ENCODE data around the gene MT1M. TPM values are rescaled to one million over a fixed set of nuclear protein-coding genes. Genes with fewer than 3 reads are reported as not detected.
A peak's percentile ranks its signal among the peaks of the same experiment; 100 is the strongest.
"Not testable (repeated sequence)": the region's sequence is repeated elsewhere in the genome, so short reads cannot be mapped to it uniquely, and the experiment has no call there.

MT1M gene
- total RNA-seq, 4 donors from 2014 or later = 5.3 to 10.0 (median 7.3) TPM; not detected in 1

- Histone ChIP-seq H3K27me3 (peaks cover 12 to 18% (median 14%) of the 10 kb centered on the region in 3 donors), H3K4me3 (peak overlapping the region in 3 of 4 donors; percentile 42 to 61 (median 55)), H3K27ac (peak overlapping the region in 1 of 4 donors; percentile 49), H3K36me3 (no peaks in the 10 kb centered on the region), H3K9me3 (no peaks in the 10 kb centered on the region), H3K4me1 (peaks cover 0 to 7% of the 10 kb centered on the region in 2 donors)
- no peak for DNase-seq
- intact Hi-C loops (cut with DNase I; ENCODE audit: low total_unique reads) (no loop called here), in situ Hi-C loops (cut with MboI; ENCODE audit: low sequenced_read_pairs in 4 of 4) (no loop called here)
- ATAC-seq = no peak
- TF ChIP-seq, protein P1, sequence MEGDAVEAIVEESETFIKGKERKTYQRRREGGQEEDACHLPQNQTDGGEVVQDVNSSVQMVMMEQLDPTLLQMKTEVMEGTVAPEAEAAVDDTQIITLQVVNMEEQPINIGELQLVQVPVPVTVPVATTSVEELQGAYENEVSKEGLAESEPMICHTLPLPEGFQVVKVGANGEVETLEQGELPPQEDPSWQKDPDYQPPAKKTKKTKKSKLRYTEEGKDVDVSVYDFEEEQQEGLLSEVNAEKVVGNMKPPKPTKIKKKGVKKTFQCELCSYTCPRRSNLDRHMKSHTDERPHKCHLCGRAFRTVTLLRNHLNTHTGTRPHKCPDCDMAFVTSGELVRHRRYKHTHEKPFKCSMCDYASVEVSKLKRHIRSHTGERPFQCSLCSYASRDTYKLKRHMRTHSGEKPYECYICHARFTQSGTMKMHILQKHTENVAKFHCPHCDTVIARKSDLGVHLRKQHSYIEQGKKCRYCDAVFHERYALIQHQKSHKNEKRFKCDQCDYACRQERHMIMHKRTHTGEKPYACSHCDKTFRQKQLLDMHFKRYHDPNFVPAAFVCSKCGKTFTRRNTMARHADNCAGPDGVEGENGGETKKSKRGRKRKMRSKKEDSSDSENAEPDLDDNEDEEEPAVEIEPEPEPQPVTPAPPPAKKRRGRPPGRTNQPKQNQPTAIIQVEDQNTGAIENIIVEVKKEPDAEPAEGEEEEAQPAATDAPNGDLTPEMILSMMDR (IDR thresholded peaks at IDR 0.05 in 4 of 5, conservative IDR thresholded peaks at IDR 0.05 in 1 of 5) = no peak
- TF ChIP-seq POLR2A (IDR thresholded peaks at IDR 0.05) = no peak
Observed at GRCh38 chr16:56658327-56658875, 25.9 kb downstream of the MT1M start.

- in situ Hi-C loops (cut with MboI; ENCODE audit: low sequenced_read_pairs in 4 of 4) (no loop called here), intact Hi-C loops (cut with DNase I; ENCODE audit: low total_unique reads) (no loop called here)
- H3K27ac ChIP-seq = no peak overlapping the region
- H3K4me3 ChIP-seq = no peak overlapping the region
- ATAC-seq = no peak
- DNase-seq = no peak
- no peaks in the 10 kb centered on the region for H3K36me3 ChIP-seq
- peaks cover 0 to 8% of the 10 kb centered on the region in 2 donors for H3K4me1 ChIP-seq
- H3K9me3 ChIP-seq = no peaks in the 10 kb centered on the region
- TF ChIP-seq, protein P1 (IDR thresholded peaks at IDR 0.05 in 4 of 5, conservative IDR thresholded peaks at IDR 0.05 in 1 of 5) = no peak
- TF ChIP-seq POLR2A (IDR thresholded peaks at IDR 0.05) = no peak
- H3K27me3 ChIP-seq = peaks cover 16 to 22% (median 20%) of the 10 kb centered on the region in 3 donors
Observed at GRCh38 chr16:56662357-56663354, 30.2 kb downstream of the MT1M start.

GRCh38 chr16:56664506-56664905 lies 32.0 kb downstream of the MT1M start:
- ATAC-seq (no peak), DNase-seq (no peak)
- no peaks in the 10 kb centered on the region for H3K9me3 ChIP-seq
- peaks cover 0 to 9% of the 10 kb centered on the region in 2 donors for H3K4me1 ChIP-seq
- intact Hi-C loops (cut with DNase I; ENCODE audit: low total_unique reads) (no loop called here), in situ Hi-C loops (cut with MboI; ENCODE audit: low sequenced_read_pairs in 4 of 4) (no loop called here)
- H3K27ac ChIP-seq = no peak overlapping the region
- H3K27me3 ChIP-seq = peaks cover 19 to 39% (median 29%) of the 10 kb centered on the region in 3 donors
- H3K36me3 ChIP-seq = no peaks in the 10 kb centered on the region
- no peak for TF ChIP-seq POLR2A (IDR thresholded peaks at IDR 0.05)
- TF ChIP-seq, protein P1 (IDR thresholded peaks at IDR 0.05 in 4 of 5, conservative IDR thresholded peaks at IDR 0.05 in 1 of 5) = no peak
- H3K4me3 ChIP-seq = no peak overlapping the region

DNA sequence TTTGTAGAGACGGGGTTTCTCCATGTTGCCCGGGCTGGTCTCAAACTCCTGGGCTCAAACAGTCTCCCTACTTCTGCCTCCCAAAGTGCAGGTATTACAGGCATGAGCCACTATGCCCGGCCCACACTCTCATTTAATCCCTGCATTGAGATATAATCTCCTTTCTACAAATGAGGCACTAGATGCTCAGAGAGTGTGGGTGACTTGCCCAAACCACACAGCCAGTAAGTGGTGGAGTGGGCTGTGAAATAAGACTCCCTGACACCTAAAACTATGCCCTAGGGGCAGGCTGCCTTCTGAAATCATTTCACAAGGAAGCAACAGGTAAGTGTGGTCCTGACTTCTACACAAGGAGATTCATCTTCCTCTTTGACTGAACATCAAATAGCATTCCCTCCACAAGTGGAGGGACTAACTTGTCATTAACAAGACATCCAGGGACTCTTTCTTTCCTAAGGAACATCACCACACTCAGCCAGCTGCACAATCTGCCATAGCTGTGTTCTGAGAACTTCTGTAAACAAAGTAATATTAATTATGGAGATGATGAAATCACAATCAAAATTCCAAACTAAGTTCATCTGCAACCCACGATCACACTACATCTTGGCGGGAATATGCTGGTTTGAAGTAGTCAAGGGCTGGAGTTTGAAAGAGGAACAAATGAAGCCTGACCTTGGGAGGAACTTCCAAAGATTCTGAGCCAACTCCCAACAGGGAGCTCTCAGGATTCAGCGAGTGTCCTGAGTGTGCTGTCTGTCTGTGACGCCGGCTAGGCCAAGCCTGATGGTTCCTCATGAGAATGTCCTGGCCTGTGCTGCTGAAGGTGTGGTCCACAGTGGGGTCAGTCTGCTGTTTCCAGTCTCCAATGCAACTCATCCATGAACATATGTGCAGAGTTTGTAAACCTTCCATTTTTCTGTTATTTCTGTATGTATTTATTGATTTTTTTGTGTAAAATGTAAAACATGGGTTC lies 33.1 kb downstream of the MT1M start:
- intact Hi-C loops (cut with DNase I; ENCODE audit: low total_unique reads); in situ Hi-C loops (cut with MboI; ENCODE audit: low sequenced_read_pairs in 4 of 4): not testable (repeated sequence)
- H3K27me3 ChIP-seq = peaks cover 26 to 46% (median 38%) of the 10 kb centered on the region in 3 donors

More for the DNA sequence above, 33.1 kb downstream of the MT1M start:
- ATAC-seq, H3K9me3 ChIP-seq, H3K4me3 ChIP-seq, DNase-seq, H3K27ac ChIP-seq, H3K4me1 ChIP-seq, H3K36me3 ChIP-seq: not testable (repeated sequence)

Measured in gastrocnemius medialis (tissue), 4 donors.